Caco-2 (cell line): Measurements from ENCODE around the gene HSPA6. TPM values are rescaled to one million over a fixed set of nuclear protein-coding genes. Genes with fewer than 3 reads are reported as not detected.
"Not testable (repeated sequence)": the region's sequence is repeated elsewhere in the genome, so short reads cannot be mapped to it uniquely, and the experiment has no call there.

Experiments used
- BruUV-seq: library from RNA; stranded (reverse); fragments of 400-500 nt; replicated peaks from 2 replicates; lab custom pipeline; 2021; lab: Mats Ljungman, UMichigan
- CTCF ChIA-PET: fragments of 300-600 bp; sonication (Branson Sonifier 250); formaldehyde crosslinking; loops from one replicate; lab custom pipeline; 2022; ENCODE audit warnings: antibody characterized with exemption; lab: Charles Lee
- POLR2A ChIA-PET: fragments of 300-600 bp; sonication (Branson Sonifier 250); formaldehyde crosslinking; loops from one replicate; lab custom pipeline; 2022; ENCODE audit warnings: antibody characterized with exemption; lab: Charles Lee
- DNase-seq, 2 experiments: peaks; one replicate each; pipeline versions ENCODE4 v3.0.0 to v3.0.0-alpha.2; 2020 to 2022
- H3K27me3 ChIP-seq: replicated peaks from 2 replicates; pipeline ENCODE4 v1.6.0; 2011; ENCODE audit warnings: low read length; ENCODE audit not compliant: control insufficient read depth, insufficient read depth
- H3K36me3 ChIP-seq: 2 replicates; pipeline ENCODE4 v1.5.1; 2011; ENCODE audit warnings: low read length; ENCODE audit not compliant: control insufficient read depth, insufficient read depth
- H3K4me1 ChIP-seq: fragments of 250-450 bp; sonication (Bioruptor Pico); 2 replicates; pipeline ENCODE4 v1.5.1; 2020; ENCODE audit warnings: mild to moderate bottlenecking
- H3K4me3 ChIP-seq: 2 replicates; pipeline ENCODE4 v1.5.1; 2011; ENCODE audit warnings: low read depth, mild to moderate bottlenecking, control low read depth, low read length
- H3K9me3 ChIP-seq: fragments of 250-450 bp; sonication (Bioruptor Pico); 2 replicates; pipeline ENCODE4 v1.5.1; 2020; ENCODE audit warnings: mild to moderate bottlenecking, moderate library complexity
- H3K27ac Mint-ChIP-seq: one replicate; pipeline ENCODE4 v1.8.0; 2022; ENCODE audit warnings: mixed read lengths; ENCODE audit not compliant: unreplicated experiment
- H3K27me3 Mint-ChIP-seq: one replicate; pipeline ENCODE4 v1.8.0; 2022; ENCODE audit warnings: mixed read lengths; ENCODE audit not compliant: insufficient read depth, unreplicated experiment
- H3K36me3 Mint-ChIP-seq: one replicate; pipeline ENCODE4 v1.8.0; 2022; ENCODE audit warnings: mild to moderate bottlenecking, mixed read lengths; ENCODE audit not compliant: insufficient read depth, unreplicated experiment
- H3K4me1 Mint-ChIP-seq: one replicate; pipeline ENCODE4 v1.8.0; 2022; ENCODE audit warnings: low read depth, mixed read lengths; ENCODE audit not compliant: unreplicated experiment
- H3K4me3 Mint-ChIP-seq: one replicate; pipeline ENCODE4 v1.8.0; 2022; ENCODE audit warnings: mild to moderate bottlenecking, moderate library complexity, mixed read lengths; ENCODE audit not compliant: unreplicated experiment
- H3K9me3 Mint-ChIP-seq: one replicate; pipeline ENCODE4 v1.8.0; 2022; ENCODE audit warnings: mixed read lengths; ENCODE audit not compliant: unreplicated experiment
- intact Hi-C: fragments of 100-400 bp; cut with micrococcal nuclease; formaldehyde crosslinking; loops from one replicate; pipeline ENCODE4 v1.10.0; 2022; ENCODE audit not compliant: unreplicated experiment
- total RNA-seq: library from RNA; stranded (reverse); gene quantifications from 2 replicates; pipeline ENCODE4 v1.2.3, GENCODE V29; 2022

HSPA6 gene
- total RNA-seq, 1 experiment from 2014 or later: 0.32 TPM

GRCh38 chr1:161563522-161563921 is 39.2 kb downstream of the HSPA6 start:
- H3K4me1 Mint-ChIP-seq, H3K36me3 Mint-ChIP-seq, H3K9me3 ChIP-seq, POLR2A ChIA-PET, CTCF ChIA-PET, H3K27me3 ChIP-seq, H3K27ac Mint-ChIP-seq, H3K4me3 ChIP-seq, DNase-seq, H3K9me3 Mint-ChIP-seq, H3K4me1 ChIP-seq, intact Hi-C loops, BruUV-seq, H3K36me3 ChIP-seq, H3K4me3 Mint-ChIP-seq: not testable (repeated sequence)
- H3K27me3 Mint-ChIP-seq: peaks cover 10% of the 10 kb centered on the region

GRCh38 chr1:161566602-161566960 is 42.2 kb downstream of the HSPA6 start:
- Mint-ChIP-seq H3K27me3 (peaks cover 12% of the 10 kb centered on the region), H3K4me3 (peak overlapping the region; percentile 50)
- BruUV-seq, H3K36me3 Mint-ChIP-seq, H3K9me3 ChIP-seq, DNase-seq, H3K4me3 ChIP-seq, POLR2A ChIA-PET, H3K27me3 ChIP-seq, H3K4me1 ChIP-seq, H3K4me1 Mint-ChIP-seq, H3K27ac Mint-ChIP-seq, CTCF ChIA-PET, H3K9me3 Mint-ChIP-seq, H3K36me3 ChIP-seq: not testable (repeated sequence)
- intact Hi-C loops: loop anchor here (5.0 kb wide), 1 partner anchor 176 kb away; no protein-coding TSS in a partner anchor

GRCh38 chr1:161571703-161572102 is 47.4 kb downstream of the HSPA6 start:
- H3K27me3 ChIP-seq, H3K4me1 Mint-ChIP-seq, H3K9me3 ChIP-seq, H3K4me1 ChIP-seq, CTCF ChIA-PET, H3K36me3 ChIP-seq, H3K4me3 ChIP-seq, POLR2A ChIA-PET, H3K36me3 Mint-ChIP-seq, DNase-seq, H3K27me3 Mint-ChIP-seq, H3K9me3 Mint-ChIP-seq, H3K27ac Mint-ChIP-seq, H3K4me3 Mint-ChIP-seq, intact Hi-C loops, BruUV-seq: not testable (repeated sequence)

Other genes with a start within 250 kb of the HSPA6 start
- gene MPZ, start 214.6 kb upstream of the HSPA6 start, total RNA-seq: 0.20 and 0.23 TPM in 2 replicates
- gene SDHC, start 210.2 kb upstream of the HSPA6 start, total RNA-seq: 261 and 268 TPM in 2 replicates
- gene CFAP126, start 156.7 kb upstream of the HSPA6 start, total RNA-seq: not detected in 2 replicates
- gene FCGR2A, start 19.1 kb upstream of the HSPA6 start, total RNA-seq: not detected in 2 replicates
- not detected in 2 replicates for gene FCGR3A, start 25.3 kb downstream of the HSPA6 start, total RNA-seq
- gene FCGR3B, start 106.6 kb downstream of the HSPA6 start, total RNA-seq: not detected in 2 replicates
- not detected in 2 replicates for gene FCGR2B, start 138.6 kb downstream of the HSPA6 start, total RNA-seq
- not detected in 2 replicates for gene FCRLA, start 182.7 kb downstream of the HSPA6 start, total RNA-seq
- gene FCRLB, start 197.0 kb downstream of the HSPA6 start, total RNA-seq: 0.29 and 0.30 TPM in 2 replicates
- 51.2 and 54.9 TPM in 2 replicates for gene DUSP12, start 225.2 kb downstream of the HSPA6 start, total RNA-seq
- 14.5 and 16.4 TPM in 2 replicates for gene ATF6, start 241.8 kb downstream of the HSPA6 start, total RNA-seq